Hindlimb muscle (tissue), 1 donor: ENCODE measurements around the gene TNIP3. TPM values are rescaled to one million over a fixed set of nuclear protein-coding genes. Genes with fewer than 3 reads are reported as not detected.
"Not testable (repeated sequence)": the region's sequence is repeated elsewhere in the genome, so short reads cannot be mapped to it uniquely, and the experiment has no call there.

Experiments
- DNase-seq: peaks from one replicate; pipeline ENCODE4 v3.0.0-alpha.2; 2013
- polyA plus RNA-seq: library from polyadenylated mRNA; unstranded; fragments of 120-200 nt; gene quantifications from one replicate; pipeline ENCODE4 v1.2.1, GENCODE V29; 2013; ENCODE audit not compliant: insufficient read length

Gene TNIP3
- polyA plus RNA-seq, 1 donor: 0.15 TPM

GRCh38 chr4:121177246-121178137, 13.4 kb upstream of the TNIP3 start:
- DNase-seq: no peak

GRCh38 chr4:121176082-121176934, 12.2 kb upstream of the TNIP3 start:
- no peak for DNase-seq

GRCh38 chr4:121171477-121171876, 7.4 kb upstream of the TNIP3 start:
- not testable (repeated sequence) for DNase-seq

GRCh38 chr4:121168446-121169281, 4.5 kb upstream of the TNIP3 start:
- DNase-seq: no peak

GRCh38 chr4:121166976-121167375, 2.9 kb upstream of the TNIP3 start:
- no peak for DNase-seq

- no peak for DNase-seq
Measured at GRCh38 chr4:121165206-121165605, 1.1 kb upstream of the TNIP3 start.

- no peak for DNase-seq
Measured at GRCh38 chr4:121156822-121157769, 7.0 kb downstream of the TNIP3 start.

- no peak for DNase-seq
Measured at GRCh38 chr4:121155893-121156292, 8.2 kb downstream of the TNIP3 start.

- no peak for DNase-seq
Measured at GRCh38 chr4:121154103-121154515, 10.0 kb downstream of the TNIP3 start.

- DNase-seq: no peak
Measured at GRCh38 chr4:121151942-121152341, 12.2 kb downstream of the TNIP3 start.

- no peak for DNase-seq
Measured at GRCh38 chr4:121150486-121150885, 13.6 kb downstream of the TNIP3 start.

- DNase-seq: no peak
Measured at GRCh38 chr4:121150003-121150402, 14.1 kb downstream of the TNIP3 start.

GRCh38 chr4:121148621-121149020, 15.5 kb downstream of the TNIP3 start:
- no peak for DNase-seq

GRCh38 chr4:121148000-121148399, 16.1 kb downstream of the TNIP3 start:
- DNase-seq: no peak

- no peak for DNase-seq
Measured at GRCh38 chr4:121146530-121146929, 17.6 kb downstream of the TNIP3 start.

GRCh38 chr4:121145430-121145829, 18.7 kb downstream of the TNIP3 start:
- DNase-seq: no peak

GRCh38 chr4:121144021-121144420, 20.1 kb downstream of the TNIP3 start:
- DNase-seq: no peak

- no peak for DNase-seq
Measured at GRCh38 chr4:121143131-121143530, 21.0 kb downstream of the TNIP3 start.

- DNase-seq: no peak
Measured at GRCh38 chr4:121140716-121141460, 23.2 kb downstream of the TNIP3 start.

- no peak for DNase-seq
Measured at GRCh38 chr4:121139533-121140222, 24.4 kb downstream of the TNIP3 start.
